Pulmonary artery endothelial cell (primary cell): ENCODE data around the gene RPL26. TPM values are rescaled to one million over a fixed set of nuclear protein-coding genes. Genes with fewer than 3 reads are reported as not detected.

Experiments used
- total RNA-seq: library from RNA; depleted of rRNA; stranded (reverse); fragments of >200 nt; gene quantifications from 2 replicates; pipeline ENCODE4 v1.2.3, GENCODE V29; 2014

The RPL26 gene
- total RNA-seq, 1 donor from 2014 or later, result 3,763 TPM

Other genes with a start within 250 kb of the RPL26 start
- 8.0 and 11.3 TPM in 2 replicates for gene PER1, start 230.8 kb downstream of the RPL26 start, total RNA-seq
- 3.9 and 4.0 TPM in 2 replicates for gene VAMP2, start 220.2 kb downstream of the RPL26 start, total RNA-seq
- 15.8 and 33.2 TPM in 2 replicates for gene TMEM107, start 206.8 kb downstream of the RPL26 start, total RNA-seq
- 9.6 and 13.4 TPM in 2 replicates for gene BORCS6, start 193.0 kb downstream of the RPL26 start, total RNA-seq
- gene AURKB, start 172.6 kb downstream of the RPL26 start, total RNA-seq, result 34.4 and 60.2 TPM in 2 replicates
- gene CTC1, start 135.1 kb downstream of the RPL26 start, total RNA-seq, result 5.5 and 10.6 TPM in 2 replicates
- 40.7 and 52.3 TPM in 2 replicates for gene PFAS, start 133.9 kb downstream of the RPL26 start, total RNA-seq
- gene RANGRF, start 94.5 kb downstream of the RPL26 start, total RNA-seq, result 17.1 and 17.6 TPM in 2 replicates
- gene SLC25A35, start 87.8 kb downstream of the RPL26 start, total RNA-seq, result 0.67 and 1.1 TPM in 2 replicates
- 12.7 and 17.9 TPM in 2 replicates for gene ARHGEF15, start 73.0 kb downstream of the RPL26 start, total RNA-seq
- gene ODF4, start 43.4 kb downstream of the RPL26 start, total RNA-seq, result not detected in 2 replicates
- gene RNF222, start 14.6 kb upstream of the RPL26 start, total RNA-seq, result not detected in 2 replicates
- 33.4 and 38.2 TPM in 2 replicates for gene NDEL1, start 52.7 kb upstream of the RPL26 start, total RNA-seq
- gene MYH10, start 247.5 kb upstream of the RPL26 start, total RNA-seq, result 122 and 142 TPM in 2 replicates